ENCODE measurements around the gene RABAC1. TPM values are rescaled to one million over a fixed set of nuclear protein-coding genes. Genes with fewer than 3 reads are reported as not detected.

The RABAC1 gene
- polyA plus RNA-seq, 1 donor (not counting 4 experiments of a cell fraction or from before 2014, with no cell fraction given): 107 TPM

DNA sequence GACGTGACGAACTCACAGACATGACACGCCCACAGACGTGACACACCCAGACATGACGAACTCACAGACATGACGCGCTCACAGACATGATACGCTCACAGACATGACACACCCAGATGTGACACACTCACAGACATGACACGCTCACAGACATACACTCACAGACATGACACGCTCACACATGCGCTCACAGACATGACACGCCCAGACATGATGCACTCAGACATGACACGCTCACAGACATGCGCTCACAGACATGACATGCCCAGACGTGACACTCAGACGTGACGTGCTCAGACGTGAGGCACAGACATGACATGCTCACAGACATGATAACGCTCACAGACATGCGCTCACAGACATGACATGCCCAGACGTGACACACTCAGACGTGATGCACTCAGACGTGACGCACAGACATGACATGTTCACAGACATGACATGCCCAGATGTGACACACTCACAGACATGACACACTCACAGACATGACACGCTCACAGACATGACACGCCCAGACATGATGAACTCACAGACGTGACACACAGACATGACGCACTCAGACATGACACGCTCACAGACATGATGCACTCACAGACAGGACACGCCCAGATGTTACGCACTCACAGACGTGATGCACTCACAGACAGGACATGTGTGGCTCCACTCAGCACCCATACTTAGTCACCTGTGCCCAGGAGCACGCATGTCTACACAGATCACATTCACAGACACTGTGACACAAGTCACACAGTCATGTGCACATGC, 39.0 kb downstream of the RABAC1 start:
- Histone ChIP-seq H3K27ac (ENCODE audit: control insufficient read depth, insufficient read depth, low read length) (no peak overlapping the region), H3K27me3 (ENCODE audit: control insufficient read depth, extremely low read depth, insufficient read depth, low read length) (peaks cover 80% of the 10 kb centered on the region), H3K4me3 (ENCODE audit: control insufficient read depth in 2 of 3, extremely low read depth in 1 of 3, insufficient read depth in 2 of 3, low read depth in 1 of 3, low read length in 3 of 3) (no peak overlapping the region), H4K20me1 (ENCODE audit: control insufficient read depth, extremely low read depth, insufficient read depth, low read length) (peaks cover 6% of the 10 kb centered on the region), H3K4me1 (ENCODE audit: control insufficient read depth, extremely low read depth, insufficient read depth, low read length) (no peaks in the 10 kb centered on the region), H3K9me3 (ENCODE audit: control insufficient read depth, low read depth, low read length) (peaks cover 8% of the 10 kb centered on the region), H3K9ac (ENCODE audit: control insufficient read depth, extremely low read depth, insufficient read depth, low read length) (no peak overlapping the region), H3K79me2 (ENCODE audit: control insufficient read depth, insufficient read depth, low read length) (no peaks in the 10 kb centered on the region), H3K36me3 (ENCODE audit: control insufficient read depth in 2 of 2, extremely low read depth in 1 of 2, insufficient read depth in 2 of 2, low read length in 2 of 2) (no peaks in the 10 kb centered on the region), H3K9me1 (ENCODE audit: control insufficient read depth, extremely low read depth, insufficient read depth, low read length) (no peaks in the 10 kb centered on the region), H3K4me2 (ENCODE audit: control insufficient read depth, extremely low read depth, insufficient read depth, low read depth, low read length) (no peak overlapping the region), H2AFZ (ENCODE audit: control insufficient read depth, low read length) (no peak overlapping the region)
- TF ChIP-seq, protein P1, sequence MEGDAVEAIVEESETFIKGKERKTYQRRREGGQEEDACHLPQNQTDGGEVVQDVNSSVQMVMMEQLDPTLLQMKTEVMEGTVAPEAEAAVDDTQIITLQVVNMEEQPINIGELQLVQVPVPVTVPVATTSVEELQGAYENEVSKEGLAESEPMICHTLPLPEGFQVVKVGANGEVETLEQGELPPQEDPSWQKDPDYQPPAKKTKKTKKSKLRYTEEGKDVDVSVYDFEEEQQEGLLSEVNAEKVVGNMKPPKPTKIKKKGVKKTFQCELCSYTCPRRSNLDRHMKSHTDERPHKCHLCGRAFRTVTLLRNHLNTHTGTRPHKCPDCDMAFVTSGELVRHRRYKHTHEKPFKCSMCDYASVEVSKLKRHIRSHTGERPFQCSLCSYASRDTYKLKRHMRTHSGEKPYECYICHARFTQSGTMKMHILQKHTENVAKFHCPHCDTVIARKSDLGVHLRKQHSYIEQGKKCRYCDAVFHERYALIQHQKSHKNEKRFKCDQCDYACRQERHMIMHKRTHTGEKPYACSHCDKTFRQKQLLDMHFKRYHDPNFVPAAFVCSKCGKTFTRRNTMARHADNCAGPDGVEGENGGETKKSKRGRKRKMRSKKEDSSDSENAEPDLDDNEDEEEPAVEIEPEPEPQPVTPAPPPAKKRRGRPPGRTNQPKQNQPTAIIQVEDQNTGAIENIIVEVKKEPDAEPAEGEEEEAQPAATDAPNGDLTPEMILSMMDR (optimal IDR thresholded peaks at IDR 0.05 in 1 of 3, IDR thresholded peaks at IDR 0.05 in 1 of 3, conservative IDR thresholded peaks at IDR 0.05 in 1 of 3; ENCODE audit: extremely low read depth in 1 of 3, insufficient read depth in 2 of 3, low read length in 3 of 3): no peak
- TF ChIP-seq EZH2 (IDR thresholded peaks at IDR 0.05; ENCODE audit: low read length): no peak
- dilution Hi-C loops (cut with MboI; ENCODE audit: extremely low pct_ligation_motif_present, low sequenced_read_pairs): no loop called here
- peak; percentile 44 for FAIRE-seq
- peak; percentile 99 for DNase-seq (ENCODE audit: low read depth, low spot score)

DNA sequence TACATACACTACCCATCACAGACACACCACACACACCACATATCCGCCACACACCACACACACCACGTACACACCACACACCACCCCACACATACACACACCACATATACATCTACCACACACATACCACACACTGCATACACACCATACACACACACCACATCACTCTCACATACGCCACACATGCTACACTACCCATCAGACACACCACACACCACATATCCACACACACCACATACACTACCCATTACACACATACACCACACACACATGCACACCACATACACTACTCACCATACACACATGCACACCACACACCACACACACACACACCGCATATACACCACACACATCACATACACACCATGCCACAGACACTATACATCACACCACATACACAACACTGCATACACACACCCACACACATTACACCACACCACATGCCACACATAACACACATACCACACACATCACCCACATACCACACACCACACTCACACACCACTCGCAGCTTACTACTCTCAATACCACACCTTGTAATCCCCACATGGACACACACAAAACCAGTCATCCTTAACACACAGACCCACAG, 40.4 kb downstream of the RABAC1 start:
- peak; percentile 60 for DNase-seq (ENCODE audit: low read depth, low spot score)
- dilution Hi-C loops (cut with MboI; ENCODE audit: extremely low pct_ligation_motif_present, low sequenced_read_pairs): no loop called here
- no peak overlapping the region for H3K9ac ChIP-seq (ENCODE audit: control insufficient read depth, extremely low read depth, insufficient read depth, low read length)
- no peaks in the 10 kb centered on the region for H4K20me1 ChIP-seq (ENCODE audit: control insufficient read depth, extremely low read depth, insufficient read depth, low read length)
- no peaks in the 10 kb centered on the region for H3K36me3 ChIP-seq (ENCODE audit: control insufficient read depth in 2 of 2, extremely low read depth in 1 of 2, insufficient read depth in 2 of 2, low read length in 2 of 2)
- no peak overlapping the region for H2AFZ ChIP-seq (ENCODE audit: control insufficient read depth, low read length)
- no peak overlapping the region for H3K4me2 ChIP-seq (ENCODE audit: control insufficient read depth, extremely low read depth, insufficient read depth, low read depth, low read length)
- no peaks in the 10 kb centered on the region for H3K4me1 ChIP-seq (ENCODE audit: control insufficient read depth, extremely low read depth, insufficient read depth, low read length)
- peaks cover 8% of the 10 kb centered on the region for H3K9me3 ChIP-seq (ENCODE audit: control insufficient read depth, low read depth, low read length)
- H3K9me1 ChIP-seq (ENCODE audit: control insufficient read depth, extremely low read depth, insufficient read depth, low read length): no peaks in the 10 kb centered on the region
- no peak overlapping the region for H3K4me3 ChIP-seq (ENCODE audit: control insufficient read depth in 2 of 3, extremely low read depth in 1 of 3, insufficient read depth in 2 of 3, low read depth in 1 of 3, low read length in 3 of 3)
- TF ChIP-seq, protein P1 (optimal IDR thresholded peaks at IDR 0.05 in 1 of 3, IDR thresholded peaks at IDR 0.05 in 1 of 3, conservative IDR thresholded peaks at IDR 0.05 in 1 of 3; ENCODE audit: extremely low read depth in 1 of 3, insufficient read depth in 2 of 3, low read length in 3 of 3): no peak
- no peak for TF ChIP-seq EZH2 (IDR thresholded peaks at IDR 0.05; ENCODE audit: low read length)
- peaks cover 79% of the 10 kb centered on the region for H3K27me3 ChIP-seq (ENCODE audit: control insufficient read depth, extremely low read depth, insufficient read depth, low read length)
- no peaks in the 10 kb centered on the region for H3K79me2 ChIP-seq (ENCODE audit: control insufficient read depth, insufficient read depth, low read length)
- FAIRE-seq: peak; percentile 34
- H3K27ac ChIP-seq (ENCODE audit: control insufficient read depth, insufficient read depth, low read length): no peak overlapping the region

Data from keratinocyte (primary cell).